SK-N-SH (cell line): ENCODE data around the gene PTK7. TPM values are rescaled to one million over a fixed set of nuclear protein-coding genes. Genes with fewer than 3 reads are reported as not detected.

ENCODE experiments used
- CTCF ChIA-PET: fragments of 300-600, 350-600 bp; formaldehyde crosslinking; extraction: SDS; loops from one replicate; lab custom pipeline; 2021; lab: Yijun Ruan, JAX
- POLR2A ChIA-PET: fragments of 350-600 bp; sonication (Branson Sonifier 250); formaldehyde crosslinking; extraction: SDS; loops from one replicate; lab custom pipeline; 2020; ENCODE audit warnings: antibody characterized with exemption, inconsistent platforms; lab: Yijun Ruan, JAX
- DNase-seq: peaks from one replicate; pipeline ENCODE4 v3.0.0; 2012
- H2AFZ ChIP-seq: fragments of 200-600 bp; sonication (generic); 2 replicates; pipeline ENCODE4 v1.8.1; 2016; ENCODE audit warnings: antibody characterized with exemption, mild to moderate bottlenecking, low read depth
- H3F3A ChIP-seq: fragments of 200-600 bp; sonication (generic); replicated peaks from 2 replicates; pipeline ENCODE3; 2016; ENCODE audit warnings: antibody characterized with exemption, mild to moderate bottlenecking; ENCODE audit not compliant: insufficient read depth
- H3K27ac ChIP-seq, 2 experiments: fragments of 200-500 bp in 1 of 2; fragments of 200-600 bp in 1 of 2; sonication (Bioruptor generic) in 1 of 2; sonication (generic), shearing (Covaris generic) in 1 of 2; 2 replicates each; pipeline versions ENCODE4 v1.5.1 to v1.6.1; 2014 to 2016; ENCODE audit warnings: low read depth in 2 of 2, inconsistent platforms in 1 of 2, low read length in 1 of 2, mild to moderate bottlenecking in 1 of 2, mixed read lengths in 1 of 2
- H3K27me3 ChIP-seq: fragments of 200-600 bp; sonication (generic), shearing (Covaris generic); 2 replicates; pipeline ENCODE4 v1.6.1; 2016; ENCODE audit warnings: mixed run types; ENCODE audit not compliant: insufficient read depth
- H3K36me3 ChIP-seq, 2 experiments: fragments of 200-500 bp in 1 of 2; fragments of 200-600 bp in 1 of 2; sonication (Bioruptor generic) in 1 of 2; sonication (generic) in 1 of 2; replicated peaks in 1 of 2; 2 replicates each; pipeline versions ENCODE3 to v1.5.1; 2014 to 2016; ENCODE audit warnings: low read length in 1 of 2, mild to moderate bottlenecking in 1 of 2; ENCODE audit not compliant: insufficient read depth in 2 of 2, control insufficient read depth in 1 of 2
- H3K4me1 ChIP-seq, 2 experiments: fragments of 200-500 bp in 1 of 2; fragments of 200-600 bp in 1 of 2; sonication (Bioruptor generic) in 1 of 2; sonication (generic), shearing (Covaris generic) in 1 of 2; 2 replicates each; pipeline versions ENCODE4 v1.5.1 to v1.6.1; 2014 to 2016; ENCODE audit warnings: low read depth in 1 of 2, low read length in 1 of 2, mixed run types in 1 of 2; ENCODE audit not compliant: insufficient read depth in 2 of 2, control insufficient read depth in 1 of 2
- H3K4me2 ChIP-seq: fragments of 200-600 bp; sonication (generic), shearing (Covaris generic); 2 replicates; pipeline ENCODE4 v1.6.1; 2017; ENCODE audit warnings: mixed run types
- H3K4me3 ChIP-seq, 2 experiments: fragments of 200-500 bp in 1 of 2; fragments of 200-600 bp in 1 of 2; sonication (Bioruptor generic) in 1 of 2; sonication (generic), shearing (Covaris generic) in 1 of 2; 2 replicates each; pipeline versions ENCODE4 v1.5.1 to v1.8.1; 2014 to 2016; ENCODE audit warnings: low read depth in 2 of 2, inconsistent platforms in 1 of 2, low read length in 1 of 2, mild to moderate bottlenecking in 1 of 2, mixed read lengths in 1 of 2, moderate library complexity in 1 of 2
- H3K79me2 ChIP-seq: fragments of 200-600 bp; sonication (generic); 2 replicates; pipeline ENCODE4 v1.8.1; 2017; ENCODE audit warnings: mild to moderate bottlenecking; ENCODE audit not compliant: insufficient read depth
- H3K9ac ChIP-seq: fragments of 200-600 bp; sonication (generic); 2 replicates; pipeline ENCODE4 v1.6.1; 2017; ENCODE audit warnings: mixed run types
- H3K9me2 ChIP-seq: fragments of 200-600 bp; sonication (generic); 2 replicates; pipeline ENCODE4 v1.6.1; 2017; ENCODE audit warnings: mixed run types
- H3K9me3 ChIP-seq: fragments of 200-600 bp; sonication (generic); 2 replicates; pipeline ENCODE4 v1.6.1; 2017; ENCODE audit warnings: mixed run types, mild to moderate bottlenecking, moderate library complexity
- H4K20me1 ChIP-seq: fragments of 200-600 bp; sonication (generic); 2 replicates; pipeline ENCODE4 v1.6.1; 2017; ENCODE audit warnings: mild to moderate bottlenecking, mixed run types; ENCODE audit not compliant: insufficient read depth
- EP300 ChIP-seq, 2 experiments: IDR thresholded peaks; 2 replicates each; pipeline versions ENCODE4 v1.4.0 to v1.6.1; 2012; ENCODE audit warnings: borderline replicate concordance in 1 of 2, low read depth in 1 of 2, low read length in 1 of 2
- GABPA ChIP-seq: IDR thresholded peaks from 2 replicates; pipeline ENCODE4 v1.4.0; 2012; ENCODE audit warnings: low read depth, mild to moderate bottlenecking
- GATA2 ChIP-seq: sonication (generic); formaldehyde crosslinking; IDR thresholded peaks from 2 replicates; pipeline ENCODE4 v1.5.0; 2020; ENCODE audit warnings: mild to moderate bottlenecking, missing genetic modification reagents
- JUND ChIP-seq: IDR thresholded peaks from 2 replicates; pipeline ENCODE4 v1.4.0; 2012
- MEF2A ChIP-seq: IDR thresholded peaks from 2 replicates; pipeline ENCODE4 v1.4.0; 2012; ENCODE audit warnings: low read depth, borderline replicate concordance
- MXI1 ChIP-seq: IDR thresholded peaks from 2 replicates; pipeline ENCODE4 v1.6.1; 2012; ENCODE audit warnings: mild to moderate bottlenecking, low read depth, low read length, improper control_type of control experiment
- NFIC ChIP-seq: IDR thresholded peaks from 2 replicates; pipeline ENCODE4 v1.4.0; 2012; ENCODE audit warnings: borderline replicate concordance
- POLR2AphosphoS5 ChIP-seq: IDR thresholded peaks from 2 replicates; pipeline ENCODE4 v1.6.1; 2012; ENCODE audit warnings: low read depth, low read length
- RCOR1 ChIP-seq: fragments of 150-350 bp; IDR thresholded peaks from 2 replicates; pipeline ENCODE4 v1.6.1; 2017; ENCODE audit warnings: antibody characterized with exemption, low read length
- REST ChIP-seq: IDR thresholded peaks from 2 replicates; pipeline ENCODE4 v1.6.1; 2012; ENCODE audit warnings: mild to moderate bottlenecking, low read depth, low read length, moderate library complexity
- RFX5 ChIP-seq: IDR thresholded peaks from 2 replicates; pipeline ENCODE4 v1.6.1; 2012; ENCODE audit warnings: mild to moderate bottlenecking, improper control_type of control experiment, low read length
- RXRA ChIP-seq: IDR thresholded peaks from 2 replicates; pipeline ENCODE4 v1.4.0; 2012; ENCODE audit warnings: low read depth, mild to moderate bottlenecking, borderline replicate concordance
- TAF1 ChIP-seq: IDR thresholded peaks from 2 replicates; pipeline ENCODE4 v1.6.1; 2012; ENCODE audit warnings: low read depth, mild to moderate bottlenecking, low read length, moderate library complexity, borderline replicate concordance
- TEAD4 ChIP-seq: IDR thresholded peaks from 2 replicates; pipeline ENCODE4 v1.4.0; 2012; ENCODE audit warnings: mild to moderate bottlenecking, borderline replicate concordance; ENCODE audit not compliant: insufficient read depth
- WGBS: methylation state at CpG from one replicate; pipeline ENCODE4 v1.1.6; 2017; ENCODE audit warnings: low lambda C conversion rate; 5-methylcytosine and 5-hydroxymethylcytosine counted together
- polyA plus RNA-seq, 3 experiments: library from polyadenylated mRNA; depleted of rRNA; stranded (reverse); fragments of >200 nt; gene quantifications; 2 replicates each; pipeline ENCODE4 v1.2.3, GENCODE V29; 2012
- TF ChIP-seq, protein P1 (sequence below): fragments of 200-600 bp; sonication (generic); IDR thresholded peaks from 2 replicates; pipeline ENCODE4 v1.6.1; 2017; ENCODE audit warnings: antibody characterized with exemption, mild to moderate bottlenecking, moderate library complexity
- TF ChIP-seq, protein P2 (sequence below): IDR thresholded peaks from 2 replicates; pipeline ENCODE4 v1.4.0; 2012; ENCODE audit warnings: low read depth, borderline replicate concordance
- TF ChIP-seq, protein P3 (sequence below): fragments of 150-350 bp; IDR thresholded peaks from 2 replicates; pipeline ENCODE4 v1.6.1; 2016; ENCODE audit warnings: mild to moderate bottlenecking, low read depth, low read length

Gene PTK7
- polyA plus RNA-seq, 1 of the 3 experiments (the other 2 are of a cell fraction): 105 TPM

- ChIA-PET CTCF (interaction anchor here (0.6 to 1.5 kb wide), 2 partner anchors 96 to 449 kb away, joined by 3 to 5 read pairs; no protein-coding TSS in a partner anchor), POLR2A (no interaction called here)
- no peaks in the 10 kb centered on the region for H4K20me1 ChIP-seq
- no peak overlapping the region for H3K9ac ChIP-seq
- H3K9me3 ChIP-seq: no peaks in the 10 kb centered on the region
- H3K4me2 ChIP-seq: no peak overlapping the region
- TF ChIP-seq, protein P1, sequence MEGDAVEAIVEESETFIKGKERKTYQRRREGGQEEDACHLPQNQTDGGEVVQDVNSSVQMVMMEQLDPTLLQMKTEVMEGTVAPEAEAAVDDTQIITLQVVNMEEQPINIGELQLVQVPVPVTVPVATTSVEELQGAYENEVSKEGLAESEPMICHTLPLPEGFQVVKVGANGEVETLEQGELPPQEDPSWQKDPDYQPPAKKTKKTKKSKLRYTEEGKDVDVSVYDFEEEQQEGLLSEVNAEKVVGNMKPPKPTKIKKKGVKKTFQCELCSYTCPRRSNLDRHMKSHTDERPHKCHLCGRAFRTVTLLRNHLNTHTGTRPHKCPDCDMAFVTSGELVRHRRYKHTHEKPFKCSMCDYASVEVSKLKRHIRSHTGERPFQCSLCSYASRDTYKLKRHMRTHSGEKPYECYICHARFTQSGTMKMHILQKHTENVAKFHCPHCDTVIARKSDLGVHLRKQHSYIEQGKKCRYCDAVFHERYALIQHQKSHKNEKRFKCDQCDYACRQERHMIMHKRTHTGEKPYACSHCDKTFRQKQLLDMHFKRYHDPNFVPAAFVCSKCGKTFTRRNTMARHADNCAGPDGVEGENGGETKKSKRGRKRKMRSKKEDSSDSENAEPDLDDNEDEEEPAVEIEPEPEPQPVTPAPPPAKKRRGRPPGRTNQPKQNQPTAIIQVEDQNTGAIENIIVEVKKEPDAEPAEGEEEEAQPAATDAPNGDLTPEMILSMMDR: no peak
- no peak for TF ChIP-seq RXRA
- TF ChIP-seq, protein P2, sequence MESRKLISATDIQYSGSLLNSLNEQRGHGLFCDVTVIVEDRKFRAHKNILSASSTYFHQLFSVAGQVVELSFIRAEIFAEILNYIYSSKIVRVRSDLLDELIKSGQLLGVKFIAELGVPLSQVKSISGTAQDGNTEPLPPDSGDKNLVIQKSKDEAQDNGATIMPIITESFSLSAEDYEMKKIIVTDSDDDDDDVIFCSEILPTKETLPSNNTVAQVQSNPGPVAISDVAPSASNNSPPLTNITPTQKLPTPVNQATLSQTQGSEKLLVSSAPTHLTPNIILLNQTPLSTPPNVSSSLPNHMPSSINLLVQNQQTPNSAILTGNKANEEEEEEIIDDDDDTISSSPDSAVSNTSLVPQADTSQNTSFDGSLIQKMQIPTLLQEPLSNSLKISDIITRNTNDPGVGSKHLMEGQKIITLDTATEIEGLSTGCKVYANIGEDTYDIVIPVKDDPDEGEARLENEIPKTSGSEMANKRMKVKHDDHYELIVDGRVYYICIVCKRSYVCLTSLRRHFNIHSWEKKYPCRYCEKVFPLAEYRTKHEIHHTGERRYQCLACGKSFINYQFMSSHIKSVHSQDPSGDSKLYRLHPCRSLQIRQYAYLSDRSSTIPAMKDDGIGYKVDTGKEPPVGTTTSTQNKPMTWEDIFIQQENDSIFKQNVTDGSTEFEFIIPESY: no peak
- TF ChIP-seq GABPA: no peak
- TF ChIP-seq RFX5: no peak
- TF ChIP-seq MXI1: no peak
- TF ChIP-seq MEF2A: no peak
- TF ChIP-seq, protein P3, sequence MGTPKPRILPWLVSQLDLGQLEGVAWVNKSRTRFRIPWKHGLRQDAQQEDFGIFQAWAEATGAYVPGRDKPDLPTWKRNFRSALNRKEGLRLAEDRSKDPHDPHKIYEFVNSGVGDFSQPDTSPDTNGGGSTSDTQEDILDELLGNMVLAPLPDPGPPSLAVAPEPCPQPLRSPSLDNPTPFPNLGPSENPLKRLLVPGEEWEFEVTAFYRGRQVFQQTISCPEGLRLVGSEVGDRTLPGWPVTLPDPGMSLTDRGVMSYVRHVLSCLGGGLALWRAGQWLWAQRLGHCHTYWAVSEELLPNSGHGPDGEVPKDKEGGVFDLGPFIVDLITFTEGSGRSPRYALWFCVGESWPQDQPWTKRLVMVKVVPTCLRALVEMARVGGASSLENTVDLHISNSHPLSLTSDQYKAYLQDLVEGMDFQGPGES: no peak
- TF ChIP-seq NFIC: no peak
- no peak for TF ChIP-seq POLR2AphosphoS5
- TF ChIP-seq GATA2: no peak
- TF ChIP-seq TEAD4: no peak
- no peak for TF ChIP-seq JUND
- TF ChIP-seq EP300 (IDR thresholded peaks at IDR 0.05; ENCODE audit: borderline replicate concordance in 1 of 2, low read depth in 1 of 2, low read length in 1 of 2): no peak
- no peak for TF ChIP-seq TAF1
- TF ChIP-seq REST: no peak
- TF ChIP-seq RCOR1: no peak
- H3K79me2 ChIP-seq: peaks cover 22% of the 10 kb centered on the region
- no peak overlapping the region for H3K27ac ChIP-seq
- H3K4me3 ChIP-seq: no peak overlapping the region
- H3K9me2 ChIP-seq: no peaks in the 10 kb centered on the region
- H3F3A ChIP-seq: no peaks in the 10 kb centered on the region
- DNase-seq: no peak
- H2AFZ ChIP-seq: no peak overlapping the region
- H3K27me3 ChIP-seq: no peaks in the 10 kb centered on the region
- WGBS: 93% methylated on average over 6 of the region's 7 CpGs
- peaks cover 14 to 68% of the 10 kb centered on the region in 2 experiments for H3K36me3 ChIP-seq
- H3K4me1 ChIP-seq: peaks cover 8 to 21% of the 10 kb centered on the region in 2 experiments; a peak in 3 of 4 replicates
These were observed 28.1 kb upstream of the PTK7 start for GRCh38 chr6:43047998-43048397.
